ENCODE data around the gene TRIM62. TPM values are rescaled to one million over a fixed set of nuclear protein-coding genes. Genes with fewer than 3 reads are reported as not detected.

TRIM62 gene
- 1 to 10 TPM; 1.1 to 1.3 TPM for total RNA-seq
- 1 to 10 TPM in 1 of 2 donors, under 1 TPM in 1; 0.60 to 1.2 TPM for polyA plus RNA-seq

DNA sequence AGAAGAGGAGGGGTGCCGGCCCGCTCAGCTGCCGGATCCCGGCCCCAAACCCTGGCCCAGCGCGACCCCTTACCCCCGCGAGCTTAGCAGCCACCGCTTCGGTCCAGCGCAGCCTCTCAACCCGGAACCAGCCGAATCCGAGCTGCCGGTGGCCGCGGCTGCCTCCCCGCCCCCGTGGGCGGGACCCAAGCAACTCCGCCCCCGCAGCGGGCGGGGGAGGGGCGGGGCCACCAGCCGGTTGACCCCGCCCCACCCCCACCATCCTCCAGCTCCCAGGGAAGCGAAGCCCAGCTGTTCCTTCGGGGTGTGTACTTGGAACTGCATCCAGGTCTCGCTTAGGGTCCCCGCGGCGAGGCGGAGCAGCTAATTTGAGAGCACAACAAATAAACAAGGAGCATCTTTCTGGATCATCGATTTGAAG lies at the start of gene TRIM62:
Gene TRIM62 (minus strand): TSS at position 123 of the 421 bp plus-strand sequence. CDS start 611 bp downstream, outside the sequence.
- Histone ChIP-seq H3K4me3 (ENCODE audit: low read depth in 1 of 3, low read length in 3 of 3) (peak within 1 kb of the TSS; percentile 71 to 87 (median 77)), H3K9me3 (ENCODE audit: control insufficient read depth in 4 of 4, low read length in 3 of 4) (no peaks in the 10 kb centered on the region), H3K4me1 (ENCODE audit: control insufficient read depth in 4 of 4, insufficient read depth in 4 of 4, low read length in 3 of 4) (peaks cover 10 to 18% (median 11%) of the 10 kb centered on the region in 4 donors), H3K27me3 (ENCODE audit: control insufficient read depth in 4 of 4, insufficient read depth in 4 of 4, low read length in 3 of 4) (no peaks in the 10 kb centered on the region), H3K36me3 (ENCODE audit: control insufficient read depth in 4 of 4, insufficient read depth in 3 of 4, low read depth in 1 of 4, low read length in 3 of 4) (no peaks in the 10 kb centered on the region), H3K9ac (ENCODE audit: low read depth in 1 of 2, low read length in 2 of 2) (no peak within 1 kb of the TSS), H3K27ac (ENCODE audit: low read depth in 1 of 2, low read length in 2 of 2) (peak within 1 kb of the TSS; percentile 5 to 55)
- peak; percentile 53 for TF ChIP-seq SP1 (IDR thresholded peaks at IDR 0.05)
- TF ChIP-seq RAD21 (IDR thresholded peaks at IDR 0.05) = peak in 1 of 2 donors; percentile 27
- TF ChIP-seq, protein P1, sequence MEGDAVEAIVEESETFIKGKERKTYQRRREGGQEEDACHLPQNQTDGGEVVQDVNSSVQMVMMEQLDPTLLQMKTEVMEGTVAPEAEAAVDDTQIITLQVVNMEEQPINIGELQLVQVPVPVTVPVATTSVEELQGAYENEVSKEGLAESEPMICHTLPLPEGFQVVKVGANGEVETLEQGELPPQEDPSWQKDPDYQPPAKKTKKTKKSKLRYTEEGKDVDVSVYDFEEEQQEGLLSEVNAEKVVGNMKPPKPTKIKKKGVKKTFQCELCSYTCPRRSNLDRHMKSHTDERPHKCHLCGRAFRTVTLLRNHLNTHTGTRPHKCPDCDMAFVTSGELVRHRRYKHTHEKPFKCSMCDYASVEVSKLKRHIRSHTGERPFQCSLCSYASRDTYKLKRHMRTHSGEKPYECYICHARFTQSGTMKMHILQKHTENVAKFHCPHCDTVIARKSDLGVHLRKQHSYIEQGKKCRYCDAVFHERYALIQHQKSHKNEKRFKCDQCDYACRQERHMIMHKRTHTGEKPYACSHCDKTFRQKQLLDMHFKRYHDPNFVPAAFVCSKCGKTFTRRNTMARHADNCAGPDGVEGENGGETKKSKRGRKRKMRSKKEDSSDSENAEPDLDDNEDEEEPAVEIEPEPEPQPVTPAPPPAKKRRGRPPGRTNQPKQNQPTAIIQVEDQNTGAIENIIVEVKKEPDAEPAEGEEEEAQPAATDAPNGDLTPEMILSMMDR (IDR thresholded peaks at IDR 0.05; ENCODE audit: low read depth, low read length, missing input control) = peak; percentile 2
- TF ChIP-seq FOXA2 (IDR thresholded peaks at IDR 0.05) = no peak
- TF ChIP-seq, protein P2, sequence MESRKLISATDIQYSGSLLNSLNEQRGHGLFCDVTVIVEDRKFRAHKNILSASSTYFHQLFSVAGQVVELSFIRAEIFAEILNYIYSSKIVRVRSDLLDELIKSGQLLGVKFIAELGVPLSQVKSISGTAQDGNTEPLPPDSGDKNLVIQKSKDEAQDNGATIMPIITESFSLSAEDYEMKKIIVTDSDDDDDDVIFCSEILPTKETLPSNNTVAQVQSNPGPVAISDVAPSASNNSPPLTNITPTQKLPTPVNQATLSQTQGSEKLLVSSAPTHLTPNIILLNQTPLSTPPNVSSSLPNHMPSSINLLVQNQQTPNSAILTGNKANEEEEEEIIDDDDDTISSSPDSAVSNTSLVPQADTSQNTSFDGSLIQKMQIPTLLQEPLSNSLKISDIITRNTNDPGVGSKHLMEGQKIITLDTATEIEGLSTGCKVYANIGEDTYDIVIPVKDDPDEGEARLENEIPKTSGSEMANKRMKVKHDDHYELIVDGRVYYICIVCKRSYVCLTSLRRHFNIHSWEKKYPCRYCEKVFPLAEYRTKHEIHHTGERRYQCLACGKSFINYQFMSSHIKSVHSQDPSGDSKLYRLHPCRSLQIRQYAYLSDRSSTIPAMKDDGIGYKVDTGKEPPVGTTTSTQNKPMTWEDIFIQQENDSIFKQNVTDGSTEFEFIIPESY (IDR thresholded peaks at IDR 0.05) = no peak
- no peak for TF ChIP-seq JUND (IDR thresholded peaks at IDR 0.05)
- TF ChIP-seq, protein P3, sequence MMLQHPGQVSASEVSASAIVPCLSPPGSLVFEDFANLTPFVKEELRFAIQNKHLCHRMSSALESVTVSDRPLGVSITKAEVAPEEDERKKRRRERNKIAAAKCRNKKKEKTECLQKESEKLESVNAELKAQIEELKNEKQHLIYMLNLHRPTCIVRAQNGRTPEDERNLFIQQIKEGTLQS (IDR thresholded peaks at IDR 0.05) = no peak
- peak; percentile 95 to 97 for TF ChIP-seq EGR1 (IDR thresholded peaks at IDR 0.05; ENCODE audit: low read depth in 2 of 2)
- TF ChIP-seq RXRA (IDR thresholded peaks at IDR 0.05) = no peak
- TF ChIP-seq TAF1 (conservative IDR thresholded peaks at IDR 0.05) = no peak
- no peak for TF ChIP-seq FOXA1 (IDR thresholded peaks at IDR 0.05)
- no peak for TF ChIP-seq GABPA (IDR thresholded peaks at IDR 0.05 in 1 of 2, conservative IDR thresholded peaks at IDR 0.05 in 1 of 2)
- peak in 1 of 2 donors; percentile 10 for TF ChIP-seq HNF4A (conservative IDR thresholded peaks at IDR 0.05)
- TF ChIP-seq, protein P4, sequence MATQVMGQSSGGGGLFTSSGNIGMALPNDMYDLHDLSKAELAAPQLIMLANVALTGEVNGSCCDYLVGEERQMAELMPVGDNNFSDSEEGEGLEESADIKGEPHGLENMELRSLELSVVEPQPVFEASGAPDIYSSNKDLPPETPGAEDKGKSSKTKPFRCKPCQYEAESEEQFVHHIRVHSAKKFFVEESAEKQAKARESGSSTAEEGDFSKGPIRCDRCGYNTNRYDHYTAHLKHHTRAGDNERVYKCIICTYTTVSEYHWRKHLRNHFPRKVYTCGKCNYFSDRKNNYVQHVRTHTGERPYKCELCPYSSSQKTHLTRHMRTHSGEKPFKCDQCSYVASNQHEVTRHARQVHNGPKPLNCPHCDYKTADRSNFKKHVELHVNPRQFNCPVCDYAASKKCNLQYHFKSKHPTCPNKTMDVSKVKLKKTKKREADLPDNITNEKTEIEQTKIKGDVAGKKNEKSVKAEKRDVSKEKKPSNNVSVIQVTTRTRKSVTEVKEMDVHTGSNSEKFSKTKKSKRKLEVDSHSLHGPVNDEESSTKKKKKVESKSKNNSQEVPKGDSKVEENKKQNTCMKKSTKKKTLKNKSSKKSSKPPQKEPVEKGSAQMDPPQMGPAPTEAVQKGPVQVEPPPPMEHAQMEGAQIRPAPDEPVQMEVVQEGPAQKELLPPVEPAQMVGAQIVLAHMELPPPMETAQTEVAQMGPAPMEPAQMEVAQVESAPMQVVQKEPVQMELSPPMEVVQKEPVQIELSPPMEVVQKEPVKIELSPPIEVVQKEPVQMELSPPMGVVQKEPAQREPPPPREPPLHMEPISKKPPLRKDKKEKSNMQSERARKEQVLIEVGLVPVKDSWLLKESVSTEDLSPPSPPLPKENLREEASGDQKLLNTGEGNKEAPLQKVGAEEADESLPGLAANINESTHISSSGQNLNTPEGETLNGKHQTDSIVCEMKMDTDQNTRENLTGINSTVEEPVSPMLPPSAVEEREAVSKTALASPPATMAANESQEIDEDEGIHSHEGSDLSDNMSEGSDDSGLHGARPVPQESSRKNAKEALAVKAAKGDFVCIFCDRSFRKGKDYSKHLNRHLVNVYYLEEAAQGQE (IDR thresholded peaks at IDR 0.05) = no peak
- TF ChIP-seq, protein P5, sequence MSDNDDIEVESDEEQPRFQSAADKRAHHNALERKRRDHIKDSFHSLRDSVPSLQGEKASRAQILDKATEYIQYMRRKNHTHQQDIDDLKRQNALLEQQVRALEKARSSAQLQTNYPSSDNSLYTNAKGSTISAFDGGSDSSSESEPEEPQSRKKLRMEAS (IDR thresholded peaks at IDR 0.05) = no peak
- peak; percentile 87 for TF ChIP-seq NR2F2 (IDR thresholded peaks at IDR 0.05)
- no peak for TF ChIP-seq HNF4G (IDR thresholded peaks at IDR 0.05)
- no peak for TF ChIP-seq YY1 (IDR thresholded peaks at IDR 0.05)
- peak; percentile 86 for DNase-seq (ENCODE audit: low spot score)
- 1% methylated on average over 35 of the region's 35 CpGs for WGBS
